Cortex of kidney (tissue), 1 donor: ENCODE measurements around the gene INTS1.

ENCODE experiments used
- DNase-seq: peaks from one replicate; lab custom pipeline; 2025; lab: John Stamatoyannopoulos, UW

The INTS1 gene

DNA sequence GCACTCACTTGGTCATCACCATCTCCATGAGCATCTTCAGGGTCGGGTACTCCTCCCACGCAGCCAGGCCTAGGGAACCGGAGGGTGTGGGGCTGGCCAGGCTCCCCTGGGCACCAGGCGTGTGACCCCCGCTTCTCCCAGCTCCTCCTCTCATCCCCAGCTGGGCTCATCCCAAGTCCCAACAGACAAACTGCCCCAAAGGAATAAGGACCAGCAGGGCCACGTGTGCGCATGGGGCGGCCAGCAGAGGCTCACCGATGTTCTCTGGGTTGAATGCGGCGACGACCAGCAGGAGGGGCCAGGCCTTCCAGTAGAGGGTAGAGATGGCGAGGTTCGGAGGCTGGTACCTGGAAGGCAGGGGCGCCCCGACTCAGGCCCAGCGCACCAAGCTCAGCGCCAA lies 14.9 kb downstream of the INTS1 start:
- no peak for DNase-seq

DNA sequence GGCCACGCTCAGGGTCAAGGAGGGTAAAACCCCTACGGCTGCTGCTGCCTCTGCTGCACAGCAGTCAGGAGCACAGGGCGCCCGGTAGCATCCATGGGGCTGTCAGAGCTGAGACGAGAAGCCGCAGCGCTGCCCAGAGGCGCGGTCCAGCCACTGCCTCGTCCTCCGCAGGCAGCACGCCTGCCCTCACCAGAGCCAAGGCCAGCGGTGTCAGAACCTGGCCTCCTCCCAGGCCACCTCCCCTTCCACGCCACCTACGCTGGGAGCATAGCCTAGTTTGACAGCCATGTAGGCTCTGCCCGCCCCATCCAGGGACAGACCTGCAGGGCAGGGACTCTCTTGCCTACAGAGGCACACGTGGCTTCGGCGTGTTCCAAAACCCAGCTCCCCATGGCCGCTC lies 16.2 kb downstream of the INTS1 start:
- no peak for DNase-seq

DNA sequence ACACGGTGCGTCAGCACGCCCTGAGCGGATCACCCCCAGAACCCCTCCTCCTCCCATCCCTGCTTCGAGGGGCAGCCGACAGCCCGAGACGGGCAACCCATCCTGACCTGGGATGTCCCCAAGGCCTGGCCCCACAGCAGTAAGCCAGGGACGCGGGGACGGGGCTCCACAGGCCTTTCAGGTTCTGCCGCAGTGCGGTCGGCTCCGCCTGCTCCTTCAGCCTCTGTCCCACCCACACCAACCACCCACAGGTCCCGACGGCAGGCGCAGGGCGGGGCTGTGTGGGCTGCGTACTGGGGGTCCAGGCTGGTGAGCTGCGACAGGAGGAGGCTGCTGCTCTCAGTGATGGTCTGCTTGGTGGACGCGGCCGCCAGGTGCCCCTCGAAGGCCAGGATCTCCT lies 16.7 kb downstream of the INTS1 start:
- no peak for DNase-seq

DNA sequence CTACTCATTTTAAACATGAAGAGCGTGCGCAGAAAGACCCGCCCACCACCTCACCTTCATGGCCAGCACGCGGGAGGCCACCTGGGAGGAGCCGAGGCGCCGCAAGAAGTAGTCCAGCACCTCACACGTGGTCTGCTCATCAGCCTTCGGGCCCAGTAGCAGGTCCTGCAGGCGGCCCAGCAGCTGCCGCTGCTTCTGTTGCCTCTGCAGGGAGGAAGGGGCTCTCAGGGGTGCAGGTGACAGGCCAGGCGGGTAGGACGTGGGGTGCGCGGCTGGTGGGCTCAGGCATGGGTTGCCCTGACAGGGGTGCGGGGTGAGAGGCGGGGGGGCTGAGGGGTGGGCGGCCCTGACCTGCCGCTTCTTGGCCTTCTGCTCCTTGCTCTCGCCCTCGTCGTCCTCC lies 17.6 kb downstream of the INTS1 start:
- no peak for DNase-seq

DNA sequence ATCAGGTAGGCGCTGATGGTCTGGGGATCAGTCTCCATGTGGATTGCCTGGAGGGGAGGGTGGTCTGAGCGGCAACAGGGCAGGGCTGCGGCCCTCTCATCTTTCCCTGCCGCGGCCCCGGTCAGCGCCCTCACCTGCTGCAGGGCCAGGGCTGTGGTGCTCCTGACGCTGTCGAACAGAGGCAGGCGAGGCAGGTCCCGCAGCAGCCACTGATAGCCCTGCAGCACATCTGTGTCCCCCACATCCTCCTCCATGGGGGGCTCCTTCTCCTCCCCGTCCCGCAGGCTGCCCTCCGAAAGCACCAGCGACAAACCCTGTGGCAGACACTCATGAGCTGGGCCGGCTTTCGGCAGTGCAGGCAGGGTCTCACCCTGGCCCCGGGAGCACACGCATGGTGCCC lies 19.0 kb downstream of the INTS1 start:
- DNase-seq, result no peak

DNA sequence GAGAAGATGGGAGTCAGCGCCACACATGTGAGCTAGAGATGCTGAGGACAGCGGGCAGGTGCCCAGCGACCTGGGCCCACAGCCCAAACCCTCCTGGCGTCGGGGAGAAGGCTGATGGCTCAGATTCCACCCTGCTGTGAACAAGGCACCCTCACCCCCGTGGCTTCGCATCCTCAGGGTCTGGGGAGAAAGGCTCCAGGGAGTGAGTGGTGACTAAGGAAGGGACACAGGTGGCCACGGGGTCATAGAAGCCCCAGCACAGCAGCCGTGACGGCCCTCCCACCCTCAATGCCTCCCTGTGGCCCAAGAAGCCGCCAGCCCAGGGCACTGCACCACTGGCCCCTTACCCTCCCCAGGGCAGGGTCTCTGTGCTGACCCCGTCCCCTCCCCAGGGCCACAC lies 19.6 kb downstream of the INTS1 start:
- no peak for DNase-seq

DNA sequence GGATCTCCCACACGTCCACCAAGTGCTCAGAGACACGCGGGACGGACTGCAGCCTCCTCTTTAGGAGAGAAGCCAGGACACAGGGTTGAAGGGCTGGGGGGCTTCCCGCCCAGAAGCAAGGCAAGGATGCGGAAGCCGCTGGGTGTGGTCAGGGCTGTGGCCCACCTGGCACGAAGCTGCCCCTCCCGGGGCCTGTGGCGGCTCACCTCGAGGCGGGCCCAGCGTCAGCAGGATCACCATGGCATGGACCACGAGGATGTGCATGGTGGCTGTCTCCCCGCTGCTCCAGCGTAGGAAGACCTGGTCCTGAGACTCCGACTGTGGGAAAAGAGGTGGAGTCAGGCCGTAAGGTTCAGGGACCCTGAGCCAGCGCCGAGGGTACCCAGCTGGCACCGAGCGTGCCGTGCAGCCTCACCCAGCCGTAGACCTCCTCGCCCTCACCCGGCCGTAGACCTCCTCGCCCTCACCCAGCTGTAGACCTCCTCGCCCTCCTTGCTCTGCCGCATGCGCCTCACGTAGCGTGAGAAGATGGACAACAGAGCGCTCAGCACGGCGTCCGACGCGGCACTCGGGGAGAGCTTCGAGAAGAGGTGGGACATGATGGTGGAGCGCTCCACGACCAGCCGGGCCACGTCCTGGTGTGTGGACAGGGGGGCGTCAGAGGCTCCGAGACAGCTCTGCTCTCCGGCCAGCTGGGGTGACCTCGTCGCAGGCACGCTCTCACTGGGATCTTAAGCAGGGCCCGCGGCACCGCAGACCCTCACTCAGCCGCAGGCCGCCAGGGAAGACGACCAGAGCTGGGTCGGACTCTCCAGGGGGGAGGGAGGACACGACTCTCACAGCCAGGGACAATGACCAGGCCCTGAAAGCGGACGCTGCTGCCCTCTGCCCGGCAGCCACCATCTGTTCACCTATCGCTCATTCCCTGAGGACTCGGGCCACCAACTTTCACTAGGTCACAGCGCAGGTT lies 20.4 kb downstream of the INTS1 start:
- DNase-seq, result no peak

DNA sequence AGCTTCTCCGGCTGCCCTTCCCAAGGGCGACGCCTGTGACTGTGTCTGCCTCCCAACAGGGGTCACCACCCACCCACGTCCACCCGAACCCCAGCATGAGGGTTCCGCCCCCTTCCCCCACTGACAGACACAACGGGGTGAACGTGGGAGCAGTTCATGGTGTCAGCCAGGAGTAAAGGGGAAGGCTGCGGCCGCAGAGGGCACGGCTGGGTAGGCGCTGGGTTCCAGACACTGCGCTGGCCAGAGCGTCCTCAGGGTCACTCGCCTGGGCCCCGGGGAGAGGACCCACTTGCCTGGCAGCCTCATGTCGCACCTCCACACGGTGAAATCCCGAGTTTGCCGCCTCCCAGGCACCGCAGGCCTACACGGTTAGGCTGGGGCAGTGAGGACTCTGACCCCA lies 21.1 kb downstream of the INTS1 start:
- no peak for DNase-seq

DNA sequence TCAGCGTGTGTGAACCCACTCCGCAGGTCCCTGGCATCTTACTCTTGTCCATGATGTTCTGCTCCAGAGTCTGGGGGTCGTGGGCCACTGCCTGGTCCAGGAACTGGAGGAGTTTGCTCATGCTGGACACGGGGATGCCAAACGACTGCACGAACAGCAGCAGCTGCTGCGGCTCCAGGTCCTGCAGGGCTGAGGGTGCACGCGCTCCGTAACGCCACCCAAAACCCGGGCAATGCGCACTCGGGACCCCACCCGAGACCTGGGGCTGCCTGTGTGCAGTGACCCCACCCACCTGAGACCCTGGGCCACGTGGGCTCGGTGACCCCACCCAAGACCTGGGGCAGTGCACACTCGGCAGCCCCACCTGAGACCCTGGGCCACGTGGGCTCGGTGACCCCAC lies 22.9 kb downstream of the INTS1 start:
- no peak for DNase-seq

DNA sequence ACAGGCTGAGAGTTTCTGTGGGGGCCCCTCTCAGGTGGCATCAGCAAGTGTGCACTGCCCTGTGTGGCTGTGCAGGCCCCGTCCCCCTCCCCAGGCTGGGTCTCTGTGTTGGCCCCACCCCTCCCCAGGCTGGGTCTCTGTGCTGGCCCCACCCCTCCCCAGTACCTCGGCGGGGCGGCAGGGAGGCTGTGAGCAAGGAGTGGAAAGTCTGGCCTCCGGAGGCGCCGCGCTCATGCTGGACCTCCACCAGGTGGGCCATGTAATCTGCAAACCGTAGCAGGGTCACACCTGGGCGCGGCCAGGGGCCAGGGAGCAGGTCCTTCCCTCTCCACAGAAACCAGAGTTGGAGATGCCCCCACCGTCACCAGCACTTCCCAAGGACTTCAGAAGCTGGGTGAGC lies 23.5 kb downstream of the INTS1 start:
- DNase-seq, result no peak

DNA sequence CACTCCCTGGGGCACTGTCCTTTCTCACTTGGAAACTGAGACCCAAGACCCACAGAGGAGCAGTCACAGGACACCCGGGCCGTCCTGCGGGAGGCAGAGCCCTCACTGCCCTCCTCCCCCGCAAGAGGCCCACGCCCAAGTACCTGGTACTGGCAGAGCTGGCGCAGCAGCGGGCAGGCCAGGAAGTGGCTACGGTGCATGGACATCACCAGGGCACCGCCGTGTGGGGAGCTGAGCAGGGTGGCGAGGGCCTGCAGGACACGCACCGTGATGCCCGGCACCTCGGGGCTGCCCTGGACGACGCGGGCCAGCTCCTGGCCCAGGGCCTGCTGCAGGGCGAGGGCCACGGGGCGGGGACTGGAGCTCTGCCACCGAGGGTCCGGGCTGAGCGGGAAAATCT lies 24.9 kb downstream of the INTS1 start:
- no peak for DNase-seq

DNA sequence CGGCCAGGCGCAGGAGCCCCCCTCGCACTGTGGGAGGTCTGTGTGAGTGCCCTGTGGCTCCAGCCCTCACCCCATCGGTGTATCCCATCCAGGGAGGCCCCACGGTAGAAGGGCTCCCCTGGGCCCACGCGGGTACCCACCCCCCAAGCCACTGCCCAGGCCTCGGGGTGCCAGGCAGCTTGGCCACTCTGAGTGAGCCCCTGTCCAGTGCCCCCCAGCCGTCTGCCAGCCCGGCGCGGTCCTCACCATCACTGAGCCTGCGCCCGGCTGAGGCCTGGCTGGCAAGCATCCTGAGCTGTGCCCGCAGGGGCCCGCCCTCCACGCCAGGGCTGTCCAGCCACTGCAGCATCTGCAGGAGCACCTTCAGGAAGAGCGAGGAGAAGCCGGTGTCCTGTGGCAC lies 25.7 kb downstream of the INTS1 start:
- DNase-seq, result no peak

DNA sequence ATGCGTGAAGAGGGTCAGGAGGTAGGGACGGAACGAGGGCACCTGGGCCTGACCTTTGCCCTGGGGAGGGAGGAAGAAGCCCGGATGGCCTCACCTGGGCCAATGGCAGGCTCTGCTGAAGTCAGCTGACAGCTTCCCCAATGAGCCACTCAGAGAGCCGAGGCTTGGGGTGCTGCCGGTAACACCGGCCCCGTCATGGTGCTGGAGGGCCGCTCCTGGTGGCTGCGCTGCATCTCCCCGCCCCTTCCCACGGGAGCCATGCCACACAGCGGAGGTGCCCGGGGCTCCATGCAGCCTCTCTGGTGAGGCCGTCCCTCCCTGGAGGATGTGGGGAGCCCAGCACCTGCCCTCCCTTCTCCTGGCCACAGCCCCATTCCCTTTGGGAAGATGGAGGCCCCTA lies 27.3 kb downstream of the INTS1 start:
- no peak for DNase-seq

DNA sequence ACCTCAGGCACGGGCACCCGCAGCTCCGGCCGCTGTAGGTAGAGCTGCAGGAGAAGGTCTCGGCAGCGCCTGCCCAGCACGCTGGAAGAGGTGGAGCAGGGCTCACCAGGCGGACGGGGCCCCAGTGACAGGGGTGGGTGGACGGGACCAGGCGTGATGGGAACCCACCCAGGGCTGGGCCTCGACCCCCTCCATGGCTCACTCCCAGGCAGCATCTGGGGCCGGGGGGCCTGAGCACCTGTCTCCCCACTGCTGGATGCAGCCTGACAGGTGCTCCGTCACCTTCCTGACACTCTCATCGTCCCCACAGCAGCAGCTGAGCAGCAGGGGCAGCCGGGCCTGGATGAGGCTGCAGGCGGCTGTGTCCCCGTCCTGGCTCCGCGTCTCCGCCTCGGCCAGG lies 28.2 kb downstream of the INTS1 start:
- DNase-seq, result no peak

DNA sequence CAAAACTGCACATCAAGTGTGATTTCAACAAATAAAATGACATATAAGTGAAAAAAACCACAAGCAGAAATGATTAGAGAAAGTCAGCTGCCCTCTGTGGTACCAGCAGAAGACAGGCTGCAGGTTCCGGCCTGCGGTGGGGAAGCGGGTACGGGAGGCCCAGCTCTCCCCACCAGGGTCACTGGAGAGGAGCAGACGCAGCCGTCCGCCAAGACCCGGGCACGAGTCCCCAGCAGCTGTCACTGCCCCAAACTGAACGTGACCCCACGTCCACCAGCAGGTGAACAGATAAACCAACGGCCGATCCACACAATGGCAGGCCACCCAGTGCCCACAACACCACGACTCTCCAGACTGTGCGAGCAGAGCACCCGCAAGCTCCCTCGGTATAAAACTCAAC lies 28.8 kb downstream of the INTS1 start:
- DNase-seq, result no peak

DNA sequence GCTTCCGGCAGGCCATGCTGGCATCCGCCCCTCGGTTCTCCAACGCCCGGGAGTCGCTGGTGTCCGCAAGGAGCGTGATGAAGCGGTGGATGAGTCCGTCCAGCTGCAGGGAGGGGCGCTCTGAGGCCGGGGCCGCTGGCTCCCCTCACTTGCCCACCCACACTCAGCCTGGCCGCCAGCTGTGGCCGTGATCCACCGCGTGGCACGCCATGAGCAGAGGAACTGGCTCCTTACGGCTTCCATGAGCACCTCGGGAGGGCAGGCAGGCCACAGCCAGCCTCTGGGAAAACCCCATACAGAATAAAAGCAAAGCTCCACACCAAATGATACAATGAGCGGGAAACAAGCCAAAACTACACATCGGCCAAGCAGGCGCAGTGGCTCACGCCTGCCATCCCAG lies 29.5 kb downstream of the INTS1 start:
- no peak for DNase-seq

DNA sequence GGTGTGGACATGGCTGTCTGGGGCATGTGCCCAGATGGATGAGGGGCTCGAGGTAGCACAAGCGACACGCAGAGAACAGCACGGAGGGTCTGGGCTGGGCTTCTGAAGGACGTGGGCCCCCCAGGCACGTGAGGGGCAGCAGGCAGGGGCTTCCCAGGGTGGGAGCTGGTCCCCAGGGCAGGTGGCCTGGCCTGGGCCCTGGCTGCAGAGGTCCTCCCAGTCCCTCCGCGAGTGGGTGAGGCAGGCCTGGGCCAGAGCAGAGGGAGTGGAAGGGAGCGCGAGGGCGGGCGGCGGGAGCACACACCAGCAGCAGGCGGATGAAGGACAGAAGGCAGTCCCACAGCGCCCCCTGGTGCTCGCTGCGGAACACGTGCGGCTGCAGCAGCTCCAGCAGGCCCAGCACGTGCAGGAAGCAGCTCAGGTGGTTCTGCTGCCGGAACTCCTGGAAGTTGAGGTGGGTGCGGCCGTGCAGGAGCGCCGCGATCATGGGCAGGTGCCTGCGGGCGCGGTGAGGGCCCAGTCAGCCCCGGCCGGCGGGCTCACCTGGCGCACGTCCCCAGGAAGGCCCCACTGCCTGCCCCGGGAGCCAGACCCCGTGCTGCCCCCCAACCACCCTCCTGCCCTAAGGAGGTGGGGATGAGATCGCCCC lies 30.2 kb downstream of the INTS1 start:
- DNase-seq, result no peak

DNA sequence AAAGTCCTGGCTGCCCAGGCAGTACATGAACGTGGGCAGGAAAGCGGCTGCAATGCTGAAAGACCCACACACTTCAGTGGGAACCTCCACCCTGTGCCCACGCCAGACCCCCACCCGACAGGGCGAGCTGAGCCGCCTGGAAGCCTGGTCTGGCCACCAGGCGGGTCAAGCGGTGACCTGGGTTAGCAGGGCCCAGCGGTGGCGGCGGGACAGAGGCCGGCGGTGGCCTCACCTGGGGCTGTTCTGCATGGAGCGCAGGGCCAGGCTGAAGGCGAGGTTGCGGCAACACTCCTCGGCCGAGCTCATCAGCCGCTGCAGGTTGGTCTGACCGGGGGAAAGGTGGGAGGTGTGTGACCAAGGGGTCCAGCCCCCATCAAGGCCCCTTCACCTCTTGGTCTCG lies 33.3 kb downstream of the INTS1 start:
- DNase-seq, result no peak

DNA sequence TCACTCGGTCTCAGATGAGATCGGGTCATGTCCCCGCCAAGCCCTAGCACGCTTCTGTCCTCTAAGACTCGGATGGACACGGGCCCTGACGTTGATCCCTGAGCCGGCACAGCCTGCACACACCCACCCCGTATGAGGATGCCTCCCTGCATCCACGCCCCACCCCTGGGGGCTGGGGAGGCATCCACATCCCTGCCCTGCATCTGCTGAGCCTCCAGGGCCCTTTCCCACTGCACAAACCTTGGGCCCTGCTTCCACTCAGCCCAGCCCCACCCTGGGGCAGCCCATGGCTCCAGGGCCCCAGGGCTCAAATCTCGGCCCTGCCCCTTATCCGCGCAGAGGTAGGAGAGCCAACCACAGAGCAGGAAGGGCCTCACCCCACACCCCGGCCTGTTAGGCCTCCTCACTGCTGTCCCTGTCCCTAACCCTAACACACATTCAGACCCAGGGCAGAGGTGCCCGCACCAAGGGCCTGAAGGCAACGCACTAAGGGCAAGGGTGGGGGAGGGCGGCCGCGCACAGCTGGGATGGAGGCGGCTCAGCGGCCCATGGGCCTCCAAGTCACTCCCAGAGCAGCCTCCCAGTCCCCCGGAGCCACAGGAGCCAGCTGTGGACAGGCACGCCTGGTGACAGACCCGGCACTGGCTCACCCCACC lies 35.4 kb downstream of the INTS1 start:
- no peak for DNase-seq

DNA sequence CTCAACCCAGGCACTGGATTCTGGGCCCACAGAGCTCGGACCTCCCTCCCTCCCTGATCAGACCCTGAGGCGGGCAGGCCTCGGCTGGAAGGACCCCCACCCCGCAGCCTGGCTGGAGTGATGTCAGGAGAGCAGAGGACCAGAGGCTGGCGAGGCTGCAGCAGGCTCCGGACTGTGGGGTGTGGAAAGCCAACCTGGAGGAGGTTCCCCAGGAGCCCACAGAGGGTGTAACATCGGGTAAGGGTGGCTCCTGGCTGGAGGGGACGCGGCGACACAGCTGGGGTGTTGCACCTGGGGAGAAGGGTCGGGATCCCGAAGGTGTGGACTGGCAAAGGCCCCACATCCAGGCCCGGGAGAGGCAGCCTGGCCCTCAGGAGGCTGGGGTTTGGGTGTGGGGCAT lies 36.0 kb downstream of the INTS1 start:
- DNase-seq, result no peak

DNA sequence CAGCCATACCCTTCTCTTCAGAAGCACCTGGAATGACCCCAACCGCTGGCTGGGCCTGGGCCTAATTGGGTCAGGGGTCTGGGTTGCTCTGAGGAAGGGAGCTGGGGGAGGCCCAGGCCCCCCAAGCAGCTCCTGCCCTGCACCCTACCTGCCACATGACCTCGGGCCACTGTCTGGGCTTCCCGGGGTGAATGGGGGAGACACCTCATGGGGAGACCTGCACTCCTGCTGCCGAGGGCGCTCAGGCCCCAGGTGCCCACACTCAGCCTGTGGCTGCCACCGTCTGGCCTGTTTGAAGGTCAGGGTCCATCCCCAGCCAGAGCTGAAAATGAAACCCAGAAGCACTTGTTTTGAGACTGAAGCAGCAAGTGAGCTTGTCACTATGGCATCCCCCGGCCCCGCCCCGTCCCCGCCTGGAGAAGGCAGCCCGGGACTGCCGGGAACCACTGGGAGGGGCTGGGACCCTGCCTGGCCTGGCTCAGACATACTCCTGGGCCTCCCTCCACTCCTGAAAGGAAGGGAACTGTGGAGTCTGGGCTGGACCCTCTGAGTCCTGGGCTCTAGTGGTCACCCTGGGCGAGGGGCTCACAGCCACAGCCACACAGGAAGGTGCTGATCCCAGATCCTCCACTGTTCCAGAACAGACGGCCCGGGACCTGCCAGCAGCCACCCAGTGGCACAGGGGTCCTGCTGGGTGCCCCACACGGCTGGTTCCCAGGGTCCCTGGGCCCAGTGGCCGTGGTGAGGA lies 37.5 kb downstream of the INTS1 start:
- DNase-seq, result no peak

DNA sequence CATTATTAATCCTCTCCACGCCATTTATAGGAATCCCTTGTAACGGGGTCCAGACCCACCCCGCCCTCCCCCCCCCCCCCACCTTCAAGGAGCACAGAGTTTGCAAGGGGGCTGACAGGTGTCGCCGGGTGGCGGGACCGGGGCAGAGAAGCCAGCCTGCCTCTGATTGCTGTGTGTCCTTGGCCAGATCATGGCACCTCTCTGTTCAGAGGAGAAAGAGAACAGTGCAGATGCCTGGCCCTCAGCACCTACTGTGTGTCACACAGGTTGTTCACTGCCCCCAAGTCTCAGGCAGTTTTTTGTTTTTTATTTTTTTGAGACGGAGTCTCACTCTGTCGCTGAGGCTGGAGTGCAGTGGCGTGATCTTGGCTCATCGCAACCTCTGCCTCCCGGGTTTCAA lies 39.5 kb downstream of the INTS1 start:
- no peak for DNase-seq
